PC-3 (cell line): Measurements from ENCODE around the gene PDIA3.

Source experiments
- CTCF ChIP-seq: fragments of 300-600 bp; sonication (generic); conservative IDR thresholded peaks from 2 replicates; pipeline ENCODE4 v1.5.1; 2017; ENCODE audit warnings: antibody characterized with exemption, low read depth, mild to moderate bottlenecking, low read length
- EZH2 ChIP-seq: fragments of 300-600 bp; sonication (generic); IDR thresholded peaks from one replicate; pipeline ENCODE4 v1.6.1; 2017; ENCODE audit warnings: antibody characterized with exemption, mild to moderate bottlenecking, low read length; ENCODE audit not compliant: unreplicated experiment
- EZH2phosphoT487 ChIP-seq: fragments of 300-600 bp; sonication (generic); IDR thresholded peaks from 2 replicates; pipeline ENCODE4 v1.6.1; 2018; ENCODE audit warnings: mild to moderate bottlenecking, antibody characterized with exemption, low read length, borderline replicate concordance

DNA sequence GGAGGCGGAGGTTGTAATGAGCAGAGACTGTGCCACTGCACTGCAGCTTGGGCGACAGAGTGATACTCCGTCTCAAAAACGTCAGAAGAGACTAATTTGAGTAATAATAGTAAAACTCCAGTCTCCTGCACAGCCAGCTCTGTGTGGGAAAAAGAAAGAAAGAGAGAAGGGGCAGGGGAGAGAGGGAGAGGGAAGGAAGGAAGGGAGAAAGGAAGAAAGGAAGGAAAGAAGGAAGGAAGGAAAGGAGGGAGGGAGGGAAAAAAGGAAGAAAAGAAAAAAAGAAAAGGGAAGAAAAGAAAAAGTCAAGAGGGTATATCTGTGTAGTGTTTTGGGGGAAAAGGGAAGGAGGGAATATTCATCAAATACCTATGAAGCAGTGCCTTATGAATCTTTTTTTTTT lies 23.1 kb upstream of the PDIA3 start:
- TF ChIP-seq EZH2phosphoT487 (no peak), CTCF (no peak), EZH2 (no peak)
